Stomach (tissue), 9 donors: ENCODE results near the gene ACP4. TPM values are rescaled to one million over a fixed set of nuclear protein-coding genes. Genes with fewer than 3 reads are reported as not detected.
"Not testable (repeated sequence)": the region's sequence is repeated elsewhere in the genome, so short reads cannot be mapped to it uniquely, and the experiment has no call there.

ENCODE experiments used
- DNase-seq, 2 donors: peaks; one replicate each; pipeline versions ENCODE4 v3.0.0 to v3.0.0-alpha.2; 2013 to 2019
- H3K27ac ChIP-seq, 5 donors: fragments of 200-600 bp in 4 of 5; sonication (generic) in 4 of 5; one replicate each; pipeline ENCODE4 v1.5.1; 2013 to 2019; ENCODE audit warnings: mild to moderate bottlenecking in 1 of 5, moderate library complexity in 1 of 5
- H3K27me3 ChIP-seq, 3 donors: fragments of 200-600 bp; sonication (generic); one replicate each; pipeline ENCODE4 v1.5.1; 2017 to 2019; ENCODE audit warnings: mixed run types in 1 of 3
- H3K36me3 ChIP-seq, 4 donors: fragments of 200-600 bp; sonication (generic); 1 replicate in 3 of 4; 2 replicates in 1 of 4; pipeline ENCODE4 v1.5.1; 2016 to 2019
- H3K4me1 ChIP-seq, 4 donors: fragments of 200-600 bp; sonication (generic); one replicate each; pipeline ENCODE4 v1.5.1; 2016 to 2019
- H3K4me3 ChIP-seq, 4 donors: fragments of 200-600 bp; sonication (generic) in 3 of 4; one replicate each; pipeline ENCODE4 v1.5.1; 2016 to 2019; ENCODE audit warnings: mild to moderate bottlenecking in 1 of 4
- H3K9me3 ChIP-seq, 4 donors: fragments of 200-600 bp; sonication (generic); one replicate each; pipeline ENCODE4 v1.5.1; 2016 to 2019
- EP300 ChIP-seq: sonication (generic); formaldehyde crosslinking; IDR thresholded peaks from one replicate; pipeline ENCODE4 v1.6.1; 2017; ENCODE audit warnings: antibody characterized with exemption
- POLR2A ChIP-seq, 4 donors: fragments of 450-650 bp; IDR thresholded peaks; one replicate each; pipeline ENCODE4 v1.6.1; 2016; ENCODE audit warnings: antibody characterized with exemption in 4 of 4, control low read depth in 2 of 4, mild to moderate bottlenecking in 1 of 4, moderate library complexity in 1 of 4
- POLR2AphosphoS5 ChIP-seq, 3 donors: sonication (generic); formaldehyde crosslinking; IDR thresholded peaks; one replicate each; pipeline ENCODE4 v1.6.1; 2016; ENCODE audit warnings: antibody characterized with exemption in 3 of 3
- WGBS, 5 donors: extraction: QIAGEN DNeasy Blood & Tissue Kit in 3 of 5; methylation state at CpG; one replicate each; pipeline versions ENCODE4 v1.1.5 to v1.1.7; 2013 to 2018; 5-methylcytosine and 5-hydroxymethylcytosine counted together
- intact Hi-C: fragments of 100-400 bp; cut with DNase I; formaldehyde crosslinking; loops from one replicate; pipeline ENCODE4 v1.15.1; 2023; ENCODE audit warnings: low total_unique reads
- polyA plus RNA-seq, 3 donors: library from polyadenylated mRNA; stranded (reverse); fragments of 200-250 nt; gene quantifications; one replicate each; pipeline ENCODE4 v1.2.3, GENCODE V29; 2013
- total RNA-seq, 5 donors: library from RNA; depleted of rRNA; stranded (reverse); fragments of >200 nt; gene quantifications; one replicate each; pipeline versions ENCODE4 v1.1.0 to v1.2.3, GENCODE V29; 2014 to 2016
- TF ChIP-seq, protein P1 (sequence below), 7 experiments: fragments of 450-650 bp in 4 of 7; fragments of 200-600 bp in 3 of 7; sonication (generic) in 3 of 7; IDR thresholded peaks; one replicate each; pipeline ENCODE4 v1.5.1; 2016 to 2019; ENCODE audit warnings: antibody characterized with exemption in 7 of 7, control low read depth in 2 of 7, mild to moderate bottlenecking in 1 of 7
- donor health status: healthy with polysubstance abuse.
- donor health status: Bipolar disorder and iron deficiency.
- donor health status: healthy.

The ACP4 gene
- total and polyA plus RNA-seq, 8 donors = not detected

DNA sequence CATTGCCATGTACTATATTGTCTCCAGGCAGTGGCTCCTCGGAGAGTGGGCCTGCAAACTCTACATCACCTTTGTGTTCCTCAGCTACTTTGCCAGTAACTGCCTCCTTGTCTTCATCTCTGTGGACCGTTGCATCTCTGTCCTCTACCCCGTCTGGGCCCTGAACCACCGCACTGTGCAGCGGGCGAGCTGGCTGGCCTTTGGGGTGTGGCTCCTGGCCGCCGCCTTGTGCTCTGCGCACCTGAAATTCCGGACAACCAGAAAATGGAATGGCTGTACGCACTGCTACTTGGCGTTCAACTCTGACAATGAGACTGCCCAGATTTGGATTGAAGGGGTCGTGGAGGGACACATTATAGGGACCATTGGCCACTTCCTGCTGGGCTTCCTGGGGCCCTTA is 19.3 kb upstream of the ACP4 start:
- H3K4me1 ChIP-seq = no peaks in the 10 kb centered on the region
- 70 to 79% (median 74%) methylated on average over 12 to 13 of the region's 13 CpGs for WGBS, 5 donors
- H3K4me3 ChIP-seq = no peak overlapping the region
- no peak for DNase-seq
- intact Hi-C loops = no loop called here
- TF ChIP-seq EP300 (no peak), POLR2A (IDR thresholded peaks at IDR 0.05) (no peak), POLR2AphosphoS5 (IDR thresholded peaks at IDR 0.05) (no peak)
- TF ChIP-seq, protein P1, sequence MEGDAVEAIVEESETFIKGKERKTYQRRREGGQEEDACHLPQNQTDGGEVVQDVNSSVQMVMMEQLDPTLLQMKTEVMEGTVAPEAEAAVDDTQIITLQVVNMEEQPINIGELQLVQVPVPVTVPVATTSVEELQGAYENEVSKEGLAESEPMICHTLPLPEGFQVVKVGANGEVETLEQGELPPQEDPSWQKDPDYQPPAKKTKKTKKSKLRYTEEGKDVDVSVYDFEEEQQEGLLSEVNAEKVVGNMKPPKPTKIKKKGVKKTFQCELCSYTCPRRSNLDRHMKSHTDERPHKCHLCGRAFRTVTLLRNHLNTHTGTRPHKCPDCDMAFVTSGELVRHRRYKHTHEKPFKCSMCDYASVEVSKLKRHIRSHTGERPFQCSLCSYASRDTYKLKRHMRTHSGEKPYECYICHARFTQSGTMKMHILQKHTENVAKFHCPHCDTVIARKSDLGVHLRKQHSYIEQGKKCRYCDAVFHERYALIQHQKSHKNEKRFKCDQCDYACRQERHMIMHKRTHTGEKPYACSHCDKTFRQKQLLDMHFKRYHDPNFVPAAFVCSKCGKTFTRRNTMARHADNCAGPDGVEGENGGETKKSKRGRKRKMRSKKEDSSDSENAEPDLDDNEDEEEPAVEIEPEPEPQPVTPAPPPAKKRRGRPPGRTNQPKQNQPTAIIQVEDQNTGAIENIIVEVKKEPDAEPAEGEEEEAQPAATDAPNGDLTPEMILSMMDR (IDR thresholded peaks at IDR 0.05) = no peak
- H3K9me3 ChIP-seq = peaks cover 0 to 7% (median 0%) of the 10 kb centered on the region in 4 donors
- peaks cover 0 to 88% (median 3%) of the 10 kb centered on the region in 3 donors for H3K27me3 ChIP-seq
- H3K27ac ChIP-seq = no peak overlapping the region
- no peaks in the 10 kb centered on the region for H3K36me3 ChIP-seq

DNA sequence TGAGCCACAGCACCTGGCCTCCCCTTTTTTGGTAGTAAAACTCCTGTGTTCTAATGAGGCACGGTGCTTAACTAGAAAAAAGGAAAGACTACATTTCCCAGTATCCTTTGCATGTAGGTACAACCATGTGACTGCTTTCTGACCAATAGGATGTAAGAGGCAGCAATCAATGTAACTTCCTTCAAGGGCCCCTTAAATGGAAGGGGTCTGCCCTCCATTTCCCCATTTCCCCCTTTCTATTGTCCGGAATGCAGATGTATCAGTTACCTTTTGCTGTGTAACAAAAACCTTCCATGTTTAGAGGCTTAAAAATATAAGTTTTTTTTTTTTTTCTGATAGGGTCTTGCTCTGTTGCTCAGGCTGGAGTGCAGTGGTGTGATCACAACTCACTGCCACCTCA is 17.7 kb upstream of the ACP4 start:
- WGBS, 5 donors = 48 to 69% (median 56%) methylated on average over 2 of the region's 2 CpGs
- intact Hi-C loops = no loop called here
- Histone ChIP-seq H3K27ac (no peak overlapping the region), H3K27me3 (peaks cover 0 to 91% (median 11%) of the 10 kb centered on the region in 3 donors), H3K4me1 (no peaks in the 10 kb centered on the region), H3K9me3 (peaks cover 0 to 17% (median 8%) of the 10 kb centered on the region in 4 donors), H3K36me3 (no peaks in the 10 kb centered on the region), H3K4me3 (no peak overlapping the region)
- DNase-seq = no peak
- TF ChIP-seq, protein P1 (IDR thresholded peaks at IDR 0.05) = no peak
- TF ChIP-seq EP300 = no peak
- TF ChIP-seq POLR2A (IDR thresholded peaks at IDR 0.05) = no peak

DNA sequence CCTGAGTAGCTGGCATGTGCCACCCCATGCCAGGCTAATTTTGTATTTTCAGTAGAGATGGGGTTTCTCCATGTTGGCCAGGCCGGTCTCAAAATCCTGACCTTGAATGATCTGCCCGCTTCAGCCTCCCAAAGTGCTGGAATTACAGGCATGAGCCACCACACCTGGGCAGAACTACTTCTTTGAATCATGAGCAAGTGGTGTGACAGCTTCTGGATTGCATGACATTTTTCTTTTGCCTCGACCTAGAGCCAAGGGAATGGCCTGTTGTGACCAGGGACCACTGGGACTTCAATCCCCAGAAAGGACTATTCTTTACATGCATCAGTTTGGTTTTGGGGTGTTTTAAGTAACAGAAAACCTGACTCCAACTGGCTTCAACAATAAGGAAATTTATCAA is 17.3 kb upstream of the ACP4 start:
- H3K9me3 ChIP-seq = peaks cover 0 to 17% (median 8%) of the 10 kb centered on the region in 4 donors
- H3K27ac ChIP-seq, H3K36me3 ChIP-seq, H3K4me1 ChIP-seq, DNase-seq, intact Hi-C loops, H3K4me3 ChIP-seq: not testable (repeated sequence)
- 73 to 83% (median 74%) methylated on average over 3 of the region's 3 CpGs for WGBS, 5 donors
- peaks cover 0 to 91% (median 15%) of the 10 kb centered on the region in 3 donors for H3K27me3 ChIP-seq

DNA sequence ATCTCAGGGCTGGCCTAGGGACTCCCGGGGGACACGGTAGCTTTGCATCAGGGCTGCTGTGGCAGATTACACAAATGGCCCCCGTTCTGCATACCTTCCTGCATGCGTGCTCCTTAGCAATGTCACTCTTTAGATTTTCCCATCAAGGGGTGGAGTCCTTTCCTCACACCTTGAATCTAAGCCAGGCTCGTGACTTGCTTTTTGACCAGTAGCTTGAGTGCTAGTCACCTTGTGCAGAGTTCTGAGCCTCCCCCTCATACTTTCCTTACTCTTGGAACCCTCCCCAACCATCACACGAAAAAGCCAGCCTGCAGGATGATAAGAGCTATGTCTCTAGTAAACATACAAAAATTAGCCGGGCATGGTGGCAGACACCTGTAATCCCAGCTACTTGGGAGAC is 16.8 kb upstream of the ACP4 start:
- WGBS, 5 donors = 43 to 57% (median 49%) methylated on average over 7 of the region's 7 CpGs
- H3K27ac ChIP-seq, H3K36me3 ChIP-seq, intact Hi-C loops, H3K4me1 ChIP-seq, DNase-seq, H3K4me3 ChIP-seq: not testable (repeated sequence)
- Histone ChIP-seq H3K9me3 (peaks cover 0 to 17% (median 8%) of the 10 kb centered on the region in 4 donors), H3K27me3 (peaks cover 0 to 94% (median 21%) of the 10 kb centered on the region in 3 donors)

DNA sequence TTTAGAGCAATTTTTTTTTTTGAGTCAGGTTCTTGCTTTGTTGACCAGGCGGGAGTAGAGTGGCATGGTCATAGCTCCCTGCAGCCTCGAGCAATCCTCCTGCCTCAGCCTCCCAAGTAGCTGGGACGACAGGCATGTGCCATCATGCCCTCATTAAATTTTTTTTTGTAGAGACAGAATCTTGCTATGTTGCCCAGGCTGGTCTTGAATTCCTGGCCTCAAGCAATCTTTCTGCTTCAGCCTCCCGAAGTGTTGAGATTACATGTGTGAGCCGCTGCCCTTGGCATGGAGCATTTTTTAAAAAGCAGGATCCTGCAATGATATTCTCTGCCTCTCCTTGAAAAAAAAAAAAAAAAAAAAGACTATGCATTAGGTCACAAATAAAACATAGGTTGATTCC is 14.1 kb upstream of the ACP4 start:
- DNase-seq = no peak
- Histone ChIP-seq H3K4me1 (no peaks in the 10 kb centered on the region), H3K4me3 (no peak overlapping the region), H3K36me3 (no peaks in the 10 kb centered on the region), H3K27me3 (peaks cover 2 to 98% (median 47%) of the 10 kb centered on the region in 3 donors), H3K27ac (no peak overlapping the region), H3K9me3 (peaks cover 0 to 17% (median 8%) of the 10 kb centered on the region in 4 donors)
- intact Hi-C loops = no loop called here
- TF ChIP-seq POLR2AphosphoS5 (IDR thresholded peaks at IDR 0.05) = no peak
- TF ChIP-seq, protein P1 (IDR thresholded peaks at IDR 0.05) = no peak
- no peak for TF ChIP-seq POLR2A (IDR thresholded peaks at IDR 0.05)
- no peak for TF ChIP-seq EP300
- 74 to 87% (median 80%) methylated on average over 5 of the region's 5 CpGs for WGBS, 5 donors
